SU-DHL-6 (cell line): ENCODE data around the gene SMIM10L2A.

Experiments
- H2AFZ ChIP-seq: fragments of 200-600 bp; sonication (generic); 2 replicates; pipeline ENCODE4 v1.6.1; 2014; ENCODE audit warnings: low read depth, mild to moderate bottlenecking, moderate library complexity, mixed read lengths, antibody characterized with exemption, low read length; ENCODE audit not compliant: severe bottlenecking
- H3F3A ChIP-seq: fragments of 200-600 bp; shearing (Covaris generic); 2 replicates; pipeline ENCODE4 v1.6.0; 2016; ENCODE audit warnings: antibody characterized with exemption, mild to moderate bottlenecking; ENCODE audit not compliant: insufficient read depth
- H3K27ac ChIP-seq: fragments of 200-600 bp; sonication (generic); 2 replicates; pipeline ENCODE4 v1.5.1; 2016; ENCODE audit warnings: low read depth, mild to moderate bottlenecking, low read length, moderate library complexity, mixed read lengths
- H3K27me3 ChIP-seq: fragments of 200-600 bp; sonication (generic), shearing (Covaris generic); 2 replicates; pipeline ENCODE4 v1.6.0; 2014; ENCODE audit warnings: mild to moderate bottlenecking, low read length
- H3K36me3 ChIP-seq: fragments of 200-600 bp; sonication (generic); 2 replicates; pipeline ENCODE4 v1.6.1; 2014; ENCODE audit warnings: mild to moderate bottlenecking, low read length, mixed read lengths
- H3K4me2 ChIP-seq: fragments of 300-600, 200-600 bp; shearing (Covaris generic), sonication (generic); 2 replicates; pipeline ENCODE4 v1.6.0; 2014; ENCODE audit warnings: low read length, low read depth, mild to moderate bottlenecking; ENCODE audit not compliant: poor library complexity, severe bottlenecking
- H3K4me3 ChIP-seq: fragments of 200-600 bp; sonication (generic); 2 replicates; pipeline ENCODE4 v1.5.1; 2014; ENCODE audit warnings: antibody characterized with exemption, low read length, mild to moderate bottlenecking, mixed read lengths; ENCODE audit not compliant: insufficient read depth, poor library complexity, severe bottlenecking
- H3K79me2 ChIP-seq: fragments of 200-600 bp; sonication (generic); 2 replicates; pipeline ENCODE4 v1.6.1; 2014; ENCODE audit warnings: mild to moderate bottlenecking, low read length, moderate library complexity; ENCODE audit not compliant: insufficient read depth
- H3K9ac ChIP-seq: fragments of 200-600 bp; sonication (generic); 2 replicates; pipeline ENCODE4 v1.7.0; 2014; ENCODE audit warnings: mild to moderate bottlenecking, low read length
- H3K9me2 ChIP-seq: fragments of 200-600 bp; sonication (generic); replicated peaks from 2 replicates; pipeline ENCODE4 v1.6.1; 2014; ENCODE audit warnings: low read length; ENCODE audit not compliant: insufficient read depth
- H3K9me3 ChIP-seq: fragments of 200-600 bp; sonication (generic); 2 replicates; pipeline ENCODE4 v1.6.1; 2014; ENCODE audit warnings: low read length, mixed read lengths; ENCODE audit not compliant: insufficient read depth
- H4K20me1 ChIP-seq: fragments of 200-600 bp; sonication (generic); 2 replicates; pipeline ENCODE4 v1.6.1; 2014; ENCODE audit warnings: low read depth, mild to moderate bottlenecking, antibody characterized with exemption, low read length, moderate library complexity, mixed read lengths
- CTCF ChIP-seq: fragments of 200-600 bp; sonication (generic); IDR thresholded peaks from one replicate; pipeline ENCODE4 v1.5.1; 2017; ENCODE audit warnings: antibody characterized with exemption, mild to moderate bottlenecking, low read length, moderate library complexity; ENCODE audit not compliant: insufficient read depth, poor library complexity, severe bottlenecking
- EZH2phosphoT487 ChIP-seq: fragments of 200-600 bp; sonication (generic), shearing (Covaris generic); conservative IDR thresholded peaks from 2 replicates; pipeline ENCODE4 v1.6.1; 2018; ENCODE audit warnings: mild to moderate bottlenecking, antibody characterized with exemption, low read length, moderate library complexity, mixed read lengths

Gene SMIM10L2A

GRCh38 chrX:135435933-135436332 lies 14.2 kb downstream of the SMIM10L2A start:
- Histone ChIP-seq H3K4me2 (no peak overlapping the region), H3K79me2 (no peaks in the 10 kb centered on the region), H4K20me1 (no peaks in the 10 kb centered on the region), H3F3A (no peaks in the 10 kb centered on the region), H3K27me3 (no peaks in the 10 kb centered on the region), H3K36me3 (no peaks in the 10 kb centered on the region), H3K27ac (no peak overlapping the region), H3K9me2 (no peaks in the 10 kb centered on the region), H2AFZ (no peak overlapping the region), H3K9me3 (no peaks in the 10 kb centered on the region), H3K4me3 (no peak overlapping the region), H3K9ac (no peak overlapping the region)
- TF ChIP-seq EZH2phosphoT487 (no peak), CTCF (no peak)

- Histone ChIP-seq H3K9me2 (no peaks in the 10 kb centered on the region), H3F3A (no peaks in the 10 kb centered on the region), H3K4me3 (no peak overlapping the region), H2AFZ (no peak overlapping the region), H3K9ac (no peak overlapping the region), H3K79me2 (no peaks in the 10 kb centered on the region), H3K27me3 (no peaks in the 10 kb centered on the region), H4K20me1 (no peaks in the 10 kb centered on the region), H3K9me3 (no peaks in the 10 kb centered on the region), H3K4me2 (no peak overlapping the region), H3K36me3 (no peaks in the 10 kb centered on the region), H3K27ac (no peak overlapping the region)
- no peak for TF ChIP-seq EZH2phosphoT487
- TF ChIP-seq CTCF = no peak
These were observed 14.7 kb downstream of the SMIM10L2A start for GRCh38 chrX:135436456-135436855.

GRCh38 chrX:135436966-135437866 lies 15.5 kb downstream of the SMIM10L2A start:
- no peak overlapping the region for H3K27ac ChIP-seq
- no peaks in the 10 kb centered on the region for H3K27me3 ChIP-seq
- H3K9ac ChIP-seq = no peak overlapping the region
- no peak overlapping the region for H2AFZ ChIP-seq
- no peaks in the 10 kb centered on the region for H3K9me2 ChIP-seq
- no peaks in the 10 kb centered on the region for H3K79me2 ChIP-seq
- no peaks in the 10 kb centered on the region for H4K20me1 ChIP-seq
- no peaks in the 10 kb centered on the region for H3K9me3 ChIP-seq
- H3K36me3 ChIP-seq = no peaks in the 10 kb centered on the region
- H3F3A ChIP-seq = no peaks in the 10 kb centered on the region
- H3K4me2 ChIP-seq = no peak overlapping the region
- TF ChIP-seq EZH2phosphoT487 (no peak), CTCF (no peak)
- H3K4me3 ChIP-seq = no peak overlapping the region
